Measurements from ENCODE around the gene ITGA3.
"Not testable (repeated sequence)": the region's sequence is repeated elsewhere in the genome, so short reads cannot be mapped to it uniquely, and the experiment has no call there.

The ITGA3 gene

DNA sequence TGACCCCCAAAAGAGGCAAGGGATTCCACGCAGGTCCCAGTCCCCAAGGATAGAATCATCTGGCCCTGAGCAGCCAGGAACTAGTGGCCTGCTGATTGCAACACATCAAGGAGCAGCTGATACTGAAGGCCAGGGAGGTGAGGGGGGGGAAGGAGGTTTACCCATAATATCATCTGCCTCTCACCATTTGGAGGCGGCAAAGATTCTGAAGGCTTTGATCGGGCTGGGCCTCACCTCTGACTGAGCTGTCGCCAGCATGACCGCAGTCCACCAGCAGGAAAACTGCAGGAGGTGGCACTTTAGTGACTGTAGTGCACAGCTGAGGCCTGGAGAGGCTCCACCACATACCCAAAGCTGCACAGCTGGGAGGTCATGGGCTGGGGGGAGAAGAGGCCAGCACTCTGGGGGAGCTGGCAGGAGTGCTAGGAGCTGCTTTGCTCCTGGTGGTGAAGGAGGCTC lies 20.5 kb upstream of the ITGA3 start:
- no peak for DNase-seq (ENCODE audit: low spot score)

DNA sequence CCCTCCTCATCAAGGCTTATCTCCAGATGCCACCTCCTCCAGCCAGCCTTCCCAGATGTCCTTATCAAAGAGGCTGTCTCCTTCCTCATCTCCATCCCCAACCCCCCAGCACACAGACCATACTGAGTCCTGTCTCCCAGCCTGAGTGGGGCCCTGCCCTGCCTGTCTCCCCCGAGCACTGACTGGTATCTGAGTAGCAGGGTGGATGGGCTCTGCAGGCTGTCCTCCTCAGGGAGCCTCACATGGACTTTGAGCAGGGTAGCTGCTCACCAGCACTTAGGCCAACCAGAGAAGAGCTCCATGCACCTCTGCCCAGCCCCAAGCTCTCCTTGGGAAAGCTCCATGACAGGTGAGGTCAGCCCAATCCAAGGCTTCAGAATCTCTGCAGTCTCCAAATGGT lies 20.0 kb upstream of the ITGA3 start:
- DNase-seq (ENCODE audit: low spot score), result no peak

DNA sequence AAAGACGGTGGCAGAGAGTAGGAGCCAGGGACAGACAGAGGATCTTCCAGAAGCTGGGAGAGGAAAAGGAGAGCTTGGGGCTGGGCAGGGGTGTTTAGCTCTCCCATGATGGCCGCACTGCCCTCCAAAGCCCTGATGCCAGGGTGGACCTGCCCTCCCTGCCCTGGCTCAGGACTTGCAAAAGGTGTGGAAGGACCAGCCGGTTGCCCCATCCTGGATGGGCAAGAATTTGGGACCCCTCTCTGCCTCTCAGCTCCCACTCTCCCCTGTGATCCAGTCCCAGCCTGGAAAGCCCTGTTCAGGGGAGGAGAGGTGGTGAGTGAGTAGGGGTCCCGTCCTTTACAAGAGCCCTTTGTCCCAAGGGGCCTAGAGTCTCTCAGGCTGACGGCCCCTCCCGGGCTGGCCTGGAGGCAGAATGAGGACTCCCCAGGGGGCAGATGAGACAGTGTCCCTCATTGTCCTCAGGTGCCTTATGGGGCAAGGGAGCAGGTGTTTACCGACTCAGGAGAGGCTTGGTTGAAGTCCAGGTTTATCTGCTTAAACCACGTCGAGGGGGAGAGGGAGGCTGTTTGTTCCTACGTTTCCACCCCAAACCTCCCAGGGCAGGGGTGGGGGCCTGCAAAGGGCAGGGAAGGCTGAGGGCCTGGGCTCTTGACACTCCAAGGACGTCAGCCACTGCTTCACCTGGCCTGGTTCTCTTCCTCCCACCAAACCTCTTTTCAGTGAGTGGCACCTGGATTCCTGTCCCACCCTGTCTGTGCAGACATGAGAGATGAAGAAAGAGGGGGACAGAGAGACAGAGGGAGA lies 19.3 kb upstream of the ITGA3 start:
- no peak for DNase-seq (ENCODE audit: low spot score)

DNA sequence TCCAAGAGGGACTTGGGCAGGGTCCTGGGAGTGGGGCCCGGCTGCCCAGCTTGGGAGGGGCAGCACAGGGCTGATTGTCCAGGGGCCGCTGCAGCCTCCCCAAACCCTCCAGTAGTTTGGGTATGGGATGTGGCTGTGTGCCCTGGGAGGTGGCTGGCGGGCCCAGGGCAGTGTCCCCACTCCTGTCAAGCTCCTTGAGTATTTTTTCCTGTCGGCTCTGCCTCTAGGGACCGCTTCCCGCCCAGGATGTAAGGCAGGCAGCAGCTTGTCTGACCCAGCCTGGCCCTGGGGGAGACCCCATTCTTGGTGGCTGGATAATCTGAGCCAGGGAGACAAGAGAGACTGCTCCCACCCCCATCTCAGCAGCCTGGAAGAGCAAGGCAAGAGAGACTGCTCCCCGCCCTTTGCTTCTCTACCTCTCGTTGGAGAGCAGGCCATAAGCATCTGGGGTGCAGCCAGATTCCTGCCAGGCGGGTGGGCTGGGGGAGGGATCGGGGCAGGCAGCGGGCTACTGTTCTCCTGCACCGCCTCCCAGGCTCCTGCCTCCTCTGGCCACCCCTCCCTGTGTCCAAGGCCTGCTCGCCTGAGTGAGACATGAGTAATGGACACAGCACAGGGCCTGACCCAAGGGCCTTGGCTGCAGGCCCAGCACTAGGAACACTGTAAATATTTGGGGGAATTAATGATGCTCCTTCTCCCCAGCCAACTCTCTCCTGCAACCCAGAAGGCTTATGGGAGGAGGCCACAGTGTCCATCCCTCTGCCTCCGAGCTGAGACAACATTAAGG lies 18.4 kb upstream of the ITGA3 start:
- DNase-seq (ENCODE audit: low spot score), result no peak

DNA sequence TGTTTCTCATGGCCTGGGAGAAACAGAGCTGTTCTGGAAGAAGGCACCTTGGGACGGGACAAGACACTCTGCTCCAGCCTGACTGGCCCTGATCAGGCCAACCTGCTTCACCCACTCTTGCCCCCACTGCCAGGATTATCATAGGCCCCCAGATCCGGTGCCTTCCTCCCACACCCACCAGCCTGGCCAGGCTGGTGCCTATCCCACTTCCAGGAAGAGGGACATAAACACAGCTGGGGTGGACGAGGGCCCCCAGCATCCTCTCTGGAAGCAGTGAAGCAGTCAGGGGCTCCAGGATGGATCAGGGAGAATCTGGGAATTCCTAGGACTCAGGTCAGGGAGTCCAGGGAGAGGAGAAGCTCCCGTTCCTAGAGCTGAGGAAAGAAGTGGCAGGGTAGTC lies 16.9 kb upstream of the ITGA3 start:
- no peak for DNase-seq (ENCODE audit: low spot score)

DNA sequence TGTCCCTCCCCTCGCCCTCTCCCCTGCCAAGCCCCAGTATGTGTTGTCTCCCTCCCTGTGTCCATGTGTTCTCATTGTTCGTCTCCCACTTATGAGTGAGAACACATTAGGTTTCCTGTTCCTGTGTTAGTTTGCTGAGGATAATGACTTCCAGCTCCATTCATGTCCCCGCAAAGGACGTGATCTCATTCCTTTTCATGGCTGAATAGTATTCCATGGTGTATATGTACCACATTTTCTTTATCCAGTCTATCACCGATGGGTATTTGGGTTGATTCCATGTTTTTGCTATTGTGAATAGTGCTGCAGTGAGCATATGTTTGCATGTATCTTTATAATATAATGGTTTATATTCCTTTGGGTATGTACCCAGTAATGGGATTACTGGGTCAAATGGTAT lies 15.4 kb upstream of the ITGA3 start:
- DNase-seq (ENCODE audit: low spot score), result not testable (repeated sequence)

DNA sequence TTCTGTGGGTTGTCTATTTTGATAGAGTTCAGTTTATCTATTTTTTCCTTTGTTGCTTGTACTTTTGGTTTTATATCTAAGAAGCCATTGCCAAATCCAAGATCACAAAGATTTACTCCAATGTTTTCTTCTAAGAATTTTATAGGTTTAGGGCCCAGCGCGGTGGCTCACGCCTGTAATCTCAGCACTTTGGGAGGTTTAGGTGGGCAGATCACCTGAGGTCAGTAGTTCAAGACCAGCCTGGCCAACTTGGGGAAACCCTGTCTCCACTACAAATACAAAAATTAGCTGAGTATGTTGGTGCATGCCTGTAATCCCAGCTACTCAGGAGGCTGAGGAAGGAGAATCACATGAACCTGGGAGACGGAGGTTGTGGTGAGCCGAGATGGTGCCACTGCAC lies 13.7 kb upstream of the ITGA3 start:
- DNase-seq (ENCODE audit: low spot score), result no peak

DNA sequence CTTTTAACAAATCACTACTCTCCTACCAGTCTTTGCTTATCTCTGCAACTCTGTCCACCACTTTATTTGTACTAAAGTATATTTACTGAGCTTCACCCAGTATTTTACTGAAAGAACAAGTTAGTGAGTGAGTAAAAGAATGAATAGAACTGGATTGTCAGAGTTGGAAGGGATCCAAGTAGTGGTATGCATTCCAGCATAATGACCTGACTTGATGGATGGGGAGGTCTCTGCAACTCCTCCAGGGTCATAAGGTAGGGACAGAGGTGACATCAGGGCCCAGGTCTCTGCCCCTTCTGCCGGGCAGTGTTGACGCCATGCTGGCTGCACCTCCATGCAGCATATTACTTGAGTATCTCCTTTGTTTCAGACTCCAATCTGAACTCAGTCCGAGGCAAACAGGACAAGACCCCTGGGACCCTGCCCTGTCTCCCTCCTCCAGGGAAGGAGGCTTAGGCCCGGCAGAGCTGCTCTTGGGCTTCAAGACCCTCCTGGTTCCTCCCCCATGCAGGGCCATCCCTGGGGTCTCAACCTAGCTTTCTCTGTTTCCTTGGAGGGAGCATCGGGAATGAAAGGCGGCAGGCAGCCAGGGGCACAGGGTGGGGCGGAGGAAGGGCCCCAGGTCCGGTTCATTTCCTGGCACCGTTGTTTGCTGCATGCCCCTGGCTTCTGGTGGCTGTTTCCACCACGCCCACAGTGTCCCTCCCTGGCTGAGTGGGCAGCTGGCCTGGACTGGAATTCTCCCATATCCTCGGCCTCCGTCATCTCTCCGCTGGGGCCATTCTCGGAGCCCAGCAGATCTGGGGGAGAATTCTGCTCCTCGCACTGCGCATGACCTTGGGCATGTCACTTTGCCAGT lies 12.4 kb upstream of the ITGA3 start:
- no peak for DNase-seq (ENCODE audit: low spot score)

DNA sequence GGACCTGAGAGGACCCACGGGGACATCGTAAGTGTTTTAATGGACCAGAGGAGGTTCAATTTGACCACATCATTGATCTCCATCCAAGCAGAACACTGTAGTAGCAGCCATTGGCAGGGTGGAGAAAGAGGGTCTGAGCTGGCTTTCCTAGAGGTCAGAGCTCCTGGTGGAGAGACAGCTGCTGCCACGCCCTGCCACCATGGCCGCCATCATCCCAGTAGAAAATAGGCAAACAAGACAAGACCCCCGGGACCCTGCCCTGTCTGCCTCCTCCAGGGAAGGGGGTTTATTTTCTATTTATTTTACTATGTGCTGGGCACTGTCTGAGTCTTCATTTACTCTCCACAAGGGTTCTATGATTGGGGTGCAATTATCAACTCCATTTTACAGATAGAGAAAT lies 11.4 kb upstream of the ITGA3 start:
- no peak for DNase-seq (ENCODE audit: low spot score)

DNA sequence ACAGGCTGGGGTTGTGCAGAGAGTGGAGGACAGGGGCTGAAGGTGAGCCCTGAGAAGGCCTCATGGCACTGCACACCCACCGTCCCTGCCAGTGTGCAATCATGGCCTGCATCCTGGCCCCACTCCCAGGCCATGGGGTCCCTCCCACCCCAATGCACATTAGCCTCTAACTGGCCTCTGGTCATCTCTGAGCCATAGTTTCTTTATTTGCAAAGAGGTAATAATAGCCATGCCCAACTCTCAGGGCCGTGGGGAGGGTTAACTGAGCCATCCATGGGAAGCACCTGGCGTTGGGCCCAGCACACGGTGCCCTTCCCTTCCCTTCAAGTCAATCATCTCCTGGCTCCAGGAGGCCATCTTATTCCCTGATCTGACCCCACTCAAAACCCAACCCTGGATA lies 10.8 kb upstream of the ITGA3 start:
- DNase-seq (ENCODE audit: low spot score), result no peak

DNA sequence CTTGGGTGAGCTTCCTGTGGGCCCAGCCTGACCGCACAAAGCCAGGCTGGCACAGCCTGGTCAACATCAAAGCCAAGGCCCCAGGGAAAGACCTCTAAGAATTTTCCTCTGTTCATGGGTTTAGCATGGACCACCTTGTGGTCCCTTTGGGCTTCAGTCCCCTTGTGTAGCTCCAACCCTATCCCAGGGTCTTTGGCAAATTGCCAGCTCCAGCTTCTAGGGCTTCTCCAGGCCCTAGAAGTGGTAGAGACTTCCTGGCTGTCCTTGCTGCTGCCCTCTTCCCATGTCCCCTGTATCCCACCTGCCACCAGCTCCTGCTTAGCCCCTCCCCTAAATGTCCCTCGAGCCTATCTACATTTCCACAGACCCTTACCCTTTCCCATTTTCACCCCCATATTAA lies 9.7 kb upstream of the ITGA3 start:
- DNase-seq (ENCODE audit: low spot score), result no peak

DNA sequence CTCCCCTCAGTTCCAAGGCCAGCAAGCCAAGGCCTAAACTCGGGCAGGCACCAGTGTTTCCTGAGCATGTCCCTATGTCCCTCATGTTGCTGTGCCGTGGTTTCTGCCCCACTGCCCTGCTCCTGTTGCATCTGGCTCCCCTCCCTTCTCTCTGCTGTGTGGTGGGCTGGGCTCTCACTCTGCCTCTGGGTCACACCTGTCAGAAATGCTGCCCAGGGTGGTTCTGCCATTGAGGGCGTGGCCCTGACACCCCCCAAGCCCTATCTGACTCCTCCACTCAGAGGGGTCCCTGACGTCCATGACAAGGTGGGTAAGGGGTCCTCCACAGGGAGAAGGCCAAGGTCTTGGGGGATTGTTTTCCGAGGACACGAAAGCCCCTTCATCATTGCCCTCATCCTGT lies 9.2 kb upstream of the ITGA3 start:
- DNase-seq (ENCODE audit: low spot score), result no peak

DNA sequence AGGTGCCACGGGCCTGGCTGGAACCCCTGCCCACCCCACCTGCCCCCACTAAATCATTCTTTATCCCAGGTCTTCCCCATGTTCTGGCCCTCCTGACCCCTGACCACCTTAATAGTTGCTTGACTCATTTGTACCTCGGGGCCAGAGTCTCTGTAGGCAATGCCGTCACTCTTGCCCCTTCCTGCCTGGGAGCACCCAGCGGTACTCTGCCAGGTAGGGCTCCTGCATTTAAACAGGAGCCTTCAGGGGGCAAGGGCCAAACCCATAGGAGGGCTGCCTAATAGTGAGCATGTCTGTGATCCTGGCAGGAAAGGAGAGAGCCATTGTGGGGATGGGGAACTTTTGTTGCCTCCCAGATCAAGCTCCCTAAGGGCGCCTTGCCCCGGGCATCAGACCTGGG lies 8.8 kb upstream of the ITGA3 start:
- no peak for DNase-seq (ENCODE audit: low spot score)

DNA sequence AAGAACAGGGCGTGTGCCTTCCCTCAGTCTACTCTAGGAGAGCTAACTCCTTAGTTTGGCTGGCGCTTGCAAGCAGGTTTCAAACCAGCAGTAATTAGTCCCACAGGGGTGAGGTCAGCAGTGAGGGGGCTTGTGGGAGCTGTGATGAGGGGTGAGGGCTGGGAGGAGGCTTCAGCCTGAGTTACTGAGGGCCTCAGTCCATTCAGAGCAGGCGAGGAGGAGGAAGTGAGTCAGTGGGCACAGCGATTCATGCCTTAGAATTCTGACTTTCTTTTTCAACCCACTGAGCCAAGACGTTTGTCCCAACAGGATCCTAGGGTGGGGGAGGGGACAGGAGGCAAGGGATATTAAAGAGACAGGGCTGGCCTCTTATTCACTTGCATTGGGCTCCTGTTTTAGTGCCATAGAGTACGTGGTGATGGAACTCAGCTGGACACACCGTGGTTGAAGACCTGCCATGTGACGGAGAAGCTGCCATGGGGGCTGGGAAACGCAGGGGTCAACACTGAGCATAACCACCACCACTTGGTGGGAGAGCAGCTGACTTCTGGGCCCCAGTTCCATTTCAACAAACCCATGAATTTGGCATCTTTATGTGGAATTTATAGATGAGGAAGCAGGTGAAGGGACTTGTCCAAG lies 8.3 kb upstream of the ITGA3 start:
- no peak for DNase-seq (ENCODE audit: low spot score)

DNA sequence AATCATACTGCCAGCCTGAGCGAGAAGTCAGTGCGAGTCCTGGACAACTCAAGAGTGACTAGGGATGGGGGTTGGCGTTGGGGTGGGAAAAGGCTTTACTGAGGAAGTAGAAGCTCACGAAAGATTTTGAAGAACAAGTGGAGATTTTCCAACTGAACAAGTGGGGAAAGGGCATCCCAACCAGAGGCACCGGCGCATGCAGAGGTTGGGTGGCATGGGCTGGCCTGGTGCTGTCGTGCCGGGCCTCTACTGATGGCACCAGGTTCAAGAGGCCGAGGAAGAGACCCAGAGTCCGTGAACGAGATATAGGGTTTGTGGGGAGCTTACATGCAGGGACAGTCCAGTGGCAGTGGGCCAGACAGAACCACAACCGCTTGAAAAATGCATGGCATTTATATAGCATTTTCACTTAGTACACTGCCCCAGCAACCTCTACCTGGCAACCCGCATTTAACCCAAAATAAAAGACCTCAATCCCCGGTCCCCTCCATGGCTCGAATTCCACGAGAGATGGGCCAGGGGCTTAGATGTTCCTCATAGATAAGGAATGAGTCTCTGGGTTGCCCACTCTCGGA lies 7.7 kb upstream of the ITGA3 start:
- DNase-seq (ENCODE audit: low spot score), result no peak

DNA sequence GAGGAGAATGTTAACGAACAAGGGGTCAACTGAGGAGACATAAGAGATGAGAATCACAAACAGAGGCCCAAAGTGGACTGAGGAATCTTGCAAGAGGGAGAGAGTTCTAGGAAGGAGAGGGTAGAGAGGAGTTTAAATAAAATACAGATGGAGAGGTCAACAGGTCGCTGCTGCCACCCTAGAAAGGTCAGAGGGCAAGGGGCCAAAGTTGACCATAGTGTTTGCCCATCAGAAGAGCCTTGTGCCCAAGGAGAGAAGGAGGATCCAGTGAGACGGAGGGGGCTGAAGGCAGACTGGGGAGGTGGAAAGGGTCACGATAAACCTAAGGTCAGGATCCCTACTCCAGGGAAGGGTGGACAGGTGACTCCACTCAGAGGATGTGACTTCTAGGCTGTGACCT lies 6.9 kb upstream of the ITGA3 start:
- no peak for DNase-seq (ENCODE audit: low spot score)

DNA sequence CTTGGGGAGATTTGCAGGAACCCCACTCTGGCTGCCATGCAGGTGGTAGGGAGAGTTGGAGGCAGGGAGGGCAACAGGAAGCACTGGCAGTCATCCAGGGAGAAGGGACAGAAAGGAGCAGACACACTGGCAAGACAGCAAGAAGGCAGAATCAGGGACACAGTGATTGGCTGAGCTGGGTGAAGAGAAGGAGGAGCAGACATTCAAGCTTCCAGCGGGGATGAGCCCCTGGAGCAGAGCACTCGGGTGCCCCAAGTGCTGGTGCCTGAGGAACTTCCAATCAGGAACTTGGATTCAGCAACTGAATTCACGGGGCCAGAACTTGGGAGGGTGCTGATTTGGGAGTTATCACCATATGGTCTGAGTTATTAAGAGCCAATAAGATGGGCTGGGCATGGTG lies 6.3 kb upstream of the ITGA3 start:
- DNase-seq (ENCODE audit: low spot score), result no peak

DNA sequence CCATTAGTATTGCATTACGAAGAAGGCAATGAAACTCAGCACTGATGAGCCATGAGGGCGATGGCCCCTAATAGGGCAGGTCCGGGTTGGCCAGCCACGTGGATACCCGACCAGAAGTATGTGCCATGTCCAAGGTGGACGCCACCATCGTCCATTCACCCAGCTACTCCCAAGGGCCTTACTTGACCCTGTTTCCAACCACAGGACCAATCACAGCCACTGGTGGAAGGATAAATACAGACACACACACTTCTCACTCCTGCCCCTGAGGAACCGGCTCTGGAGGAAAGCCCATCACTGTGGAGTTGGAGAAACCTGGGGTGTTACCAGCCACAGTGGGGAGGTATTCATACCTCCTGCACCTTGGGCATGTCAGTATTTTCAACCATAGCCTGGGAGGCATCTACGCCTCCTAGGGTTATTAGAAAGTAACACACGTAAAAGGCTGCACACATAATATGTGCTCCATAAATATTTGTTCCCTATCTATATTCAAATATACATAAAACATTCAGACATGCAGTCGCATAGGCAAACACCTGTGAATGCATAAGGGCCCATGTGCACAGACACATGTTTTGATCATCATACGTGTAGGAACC lies 5.4 kb upstream of the ITGA3 start:
- no peak for DNase-seq (ENCODE audit: low spot score)

DNA sequence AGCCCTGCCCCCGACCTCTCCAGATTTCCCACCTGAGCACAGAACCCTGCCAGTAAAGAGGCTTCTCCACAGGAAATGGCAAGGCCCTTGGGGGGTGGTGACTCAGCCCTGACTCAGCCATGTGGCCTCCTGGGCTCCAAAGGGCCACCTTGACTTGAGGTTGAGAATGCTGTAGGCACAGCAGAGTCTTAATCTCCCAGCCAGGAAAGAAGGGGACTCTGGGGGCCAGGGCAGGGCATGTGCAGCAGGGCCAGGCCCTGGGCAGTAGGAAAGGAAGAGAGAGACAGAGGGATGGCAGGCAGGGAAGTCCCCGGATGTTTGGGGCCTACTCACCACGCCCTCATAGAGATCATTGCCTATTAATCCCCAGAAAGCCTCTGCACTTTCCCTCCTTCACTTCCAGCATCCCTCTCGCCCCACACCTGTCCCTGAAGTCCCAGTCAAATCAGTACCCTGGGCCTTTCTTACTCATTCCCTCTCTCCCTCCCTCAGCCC lies 4.8 kb upstream of the ITGA3 start:
- peak; percentile 58 for DNase-seq (ENCODE audit: low spot score)

DNA sequence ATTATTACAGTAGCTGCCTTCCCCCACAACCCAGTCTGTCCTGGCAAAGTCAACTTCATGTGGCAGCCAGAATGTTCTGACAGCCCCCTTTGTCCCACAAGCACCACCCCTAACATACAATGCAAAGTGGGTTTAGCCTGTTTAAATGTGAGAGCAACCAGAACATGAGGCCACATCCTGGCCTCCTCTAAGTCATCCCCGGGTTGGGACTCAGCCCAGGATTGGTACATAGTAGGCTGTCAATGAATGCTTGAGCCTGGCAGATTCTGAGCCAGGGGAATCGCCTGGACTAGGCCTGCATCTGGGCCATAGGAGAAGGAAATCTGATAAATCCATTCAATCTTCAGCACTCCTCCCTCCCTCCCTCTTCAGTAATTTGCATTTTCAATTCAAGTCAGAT lies 4.3 kb upstream of the ITGA3 start:
- DNase-seq (ENCODE audit: low spot score), result no peak

DNA sequence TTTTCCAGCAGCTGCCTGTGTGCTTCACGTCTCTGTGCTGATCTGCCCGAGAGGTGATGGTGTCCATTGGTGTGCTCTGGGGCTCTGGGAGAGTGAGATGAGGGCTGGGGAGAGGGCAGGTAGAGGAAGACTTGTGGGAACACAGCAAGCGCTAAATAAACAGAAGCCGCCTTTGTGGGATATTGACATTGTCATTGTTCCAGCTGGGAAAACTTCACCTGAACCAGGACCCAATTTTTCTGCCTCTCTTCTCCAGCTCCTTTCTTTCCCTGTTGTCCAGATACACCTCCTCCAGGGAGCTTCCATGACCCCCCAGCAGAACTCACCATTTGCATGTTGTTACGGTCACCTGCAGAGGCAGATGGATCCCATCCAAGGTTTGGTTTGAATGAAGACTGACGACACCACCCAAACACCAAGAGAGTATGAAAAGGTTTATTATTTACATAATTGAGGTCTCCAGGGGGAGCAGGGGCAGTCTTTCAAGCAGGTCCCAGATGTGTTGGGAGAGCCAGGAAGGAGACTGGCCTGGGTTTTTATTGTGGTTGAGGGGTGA lies 3.6 kb upstream of the ITGA3 start:
- DNase-seq (ENCODE audit: low spot score), result no peak
